ENCODE data around the gene TMOD4.
"Not testable (repeated sequence)": the region's sequence is repeated elsewhere in the genome, so short reads cannot be mapped to it uniquely, and the experiment has no call there.

TMOD4 gene

DNA sequence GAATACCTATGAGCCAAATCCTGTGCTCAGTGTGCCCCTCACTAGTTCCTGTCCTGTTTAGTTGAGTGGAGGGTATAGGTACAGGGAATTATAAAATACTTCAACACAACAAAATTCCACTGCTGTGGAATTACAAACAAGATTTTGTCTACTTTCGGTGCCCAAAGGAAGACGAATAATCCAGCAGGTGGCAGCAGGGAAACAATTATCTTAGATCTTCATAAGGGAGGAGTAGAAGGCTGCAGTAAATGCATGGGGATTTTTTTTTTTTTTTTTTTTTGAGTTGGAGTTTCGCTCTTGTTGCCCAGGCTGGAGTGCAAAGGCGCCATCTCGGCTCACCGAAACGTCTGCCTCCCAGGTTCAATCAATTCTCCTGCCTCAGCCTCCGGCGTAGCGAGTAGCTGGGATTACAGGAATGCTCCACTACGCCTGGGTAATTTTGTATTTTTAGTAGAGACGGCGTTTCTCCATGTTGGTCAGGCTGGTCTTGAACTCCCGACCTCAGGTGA is 20.6 kb upstream of the TMOD4 start:
- no peak for DNase-seq (ENCODE audit: low spot score)
- TF ChIP-seq, protein P1, sequence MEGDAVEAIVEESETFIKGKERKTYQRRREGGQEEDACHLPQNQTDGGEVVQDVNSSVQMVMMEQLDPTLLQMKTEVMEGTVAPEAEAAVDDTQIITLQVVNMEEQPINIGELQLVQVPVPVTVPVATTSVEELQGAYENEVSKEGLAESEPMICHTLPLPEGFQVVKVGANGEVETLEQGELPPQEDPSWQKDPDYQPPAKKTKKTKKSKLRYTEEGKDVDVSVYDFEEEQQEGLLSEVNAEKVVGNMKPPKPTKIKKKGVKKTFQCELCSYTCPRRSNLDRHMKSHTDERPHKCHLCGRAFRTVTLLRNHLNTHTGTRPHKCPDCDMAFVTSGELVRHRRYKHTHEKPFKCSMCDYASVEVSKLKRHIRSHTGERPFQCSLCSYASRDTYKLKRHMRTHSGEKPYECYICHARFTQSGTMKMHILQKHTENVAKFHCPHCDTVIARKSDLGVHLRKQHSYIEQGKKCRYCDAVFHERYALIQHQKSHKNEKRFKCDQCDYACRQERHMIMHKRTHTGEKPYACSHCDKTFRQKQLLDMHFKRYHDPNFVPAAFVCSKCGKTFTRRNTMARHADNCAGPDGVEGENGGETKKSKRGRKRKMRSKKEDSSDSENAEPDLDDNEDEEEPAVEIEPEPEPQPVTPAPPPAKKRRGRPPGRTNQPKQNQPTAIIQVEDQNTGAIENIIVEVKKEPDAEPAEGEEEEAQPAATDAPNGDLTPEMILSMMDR (IDR thresholded peaks at IDR 0.05; ENCODE audit: poor library complexity, severe bottlenecking), result peak; percentile 84
- H3K36me3 ChIP-seq (ENCODE audit: low read depth), result peaks cover 17% of the 10 kb centered on the region
- no peaks in the 10 kb centered on the region for H3K27me3 ChIP-seq (ENCODE audit: insufficient read depth, poor library complexity, severe bottlenecking)
- ATAC-seq (ENCODE audit: low read depth), result peak; percentile 40
- H3K4me3 ChIP-seq (ENCODE audit: severe bottlenecking), result peak overlapping the region; percentile 41
- H3K9me3 ChIP-seq (ENCODE audit: severe bottlenecking), result no peaks in the 10 kb centered on the region
- peak overlapping the region; percentile 96 for H3K27ac ChIP-seq (ENCODE audit: poor library complexity, severe bottlenecking)
- H3K4me1 ChIP-seq (ENCODE audit: insufficient read depth, poor library complexity, severe bottlenecking), result peaks cover 18% of the 10 kb centered on the region

DNA sequence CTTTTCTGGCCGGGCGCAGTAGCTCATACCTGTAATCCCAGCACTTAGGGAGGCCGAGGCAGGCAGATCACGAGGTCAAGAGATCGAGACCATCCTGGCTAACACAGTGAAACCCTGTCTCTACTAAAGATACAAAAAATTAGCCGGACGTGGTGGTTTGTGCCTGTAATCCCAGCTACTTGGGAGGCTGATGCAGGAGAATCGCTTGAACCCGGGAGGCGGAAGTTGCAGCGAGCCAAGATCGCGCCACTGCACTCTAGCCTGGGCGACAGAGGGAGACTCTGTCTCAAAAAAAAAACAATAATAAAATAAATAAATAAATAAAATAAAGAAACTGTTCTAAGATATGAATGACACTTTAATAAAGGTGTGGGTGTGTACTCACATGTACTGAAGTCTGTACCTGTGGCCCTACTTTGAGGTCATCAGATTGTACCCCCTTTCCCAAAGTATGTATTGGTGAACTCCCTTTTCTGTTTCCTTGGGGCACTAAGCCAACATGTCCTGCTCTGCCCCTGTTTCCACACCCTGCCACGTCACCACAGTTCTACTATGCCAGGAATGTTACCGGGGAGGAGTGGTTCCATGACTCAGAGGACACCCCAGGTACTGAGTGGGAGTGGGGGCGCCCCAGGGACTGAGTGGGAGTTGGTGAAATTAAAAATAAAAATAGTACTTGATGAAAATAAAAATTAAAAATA is 19.3 kb upstream of the TMOD4 start:
- H3K27ac ChIP-seq (ENCODE audit: poor library complexity, severe bottlenecking), result peak overlapping the region; percentile 96
- H3K4me1 ChIP-seq (ENCODE audit: insufficient read depth, poor library complexity, severe bottlenecking); H3K27me3 ChIP-seq (ENCODE audit: insufficient read depth, poor library complexity, severe bottlenecking); H3K36me3 ChIP-seq (ENCODE audit: low read depth); H3K9me3 ChIP-seq (ENCODE audit: severe bottlenecking): not testable (repeated sequence)
- peak overlapping the region; percentile 41 for H3K4me3 ChIP-seq (ENCODE audit: severe bottlenecking)
- peak; percentile 57 for ATAC-seq (ENCODE audit: low read depth)
- DNase-seq (ENCODE audit: low spot score), result peak; percentile 98

DNA sequence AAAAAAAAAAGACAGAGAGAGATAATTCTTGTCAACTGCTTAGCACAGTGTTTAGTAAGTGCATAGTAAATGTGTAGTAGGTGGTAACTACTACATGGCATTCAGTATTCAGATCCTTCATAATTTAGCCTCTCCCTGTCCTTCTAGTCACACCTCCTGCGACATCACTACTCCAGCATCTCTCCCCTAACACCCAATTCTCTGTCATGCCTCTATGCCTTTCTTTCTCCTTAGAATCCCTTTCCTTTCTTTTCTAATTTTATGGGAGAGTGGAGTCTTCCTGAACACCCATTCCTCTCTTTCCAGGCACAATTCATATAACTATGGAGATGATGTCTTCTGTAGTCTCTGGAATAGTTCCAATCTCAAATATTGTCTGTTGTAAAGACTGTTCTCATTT is 18.1 kb upstream of the TMOD4 start:
- peaks cover 8% of the 10 kb centered on the region for H3K36me3 ChIP-seq (ENCODE audit: low read depth)
- peaks cover 11% of the 10 kb centered on the region for H3K4me1 ChIP-seq (ENCODE audit: insufficient read depth, poor library complexity, severe bottlenecking)
- DNase-seq (ENCODE audit: low spot score) (no peak), ATAC-seq (ENCODE audit: low read depth) (no peak)
- H3K27me3 ChIP-seq (ENCODE audit: insufficient read depth, poor library complexity, severe bottlenecking), result no peaks in the 10 kb centered on the region
- no peaks in the 10 kb centered on the region for H3K9me3 ChIP-seq (ENCODE audit: severe bottlenecking)
- H3K4me3 ChIP-seq (ENCODE audit: severe bottlenecking), result peak overlapping the region; percentile 41
- TF ChIP-seq, protein P1 (IDR thresholded peaks at IDR 0.05; ENCODE audit: poor library complexity, severe bottlenecking), result no peak
- H3K27ac ChIP-seq (ENCODE audit: poor library complexity, severe bottlenecking), result peak overlapping the region; percentile 96

DNA sequence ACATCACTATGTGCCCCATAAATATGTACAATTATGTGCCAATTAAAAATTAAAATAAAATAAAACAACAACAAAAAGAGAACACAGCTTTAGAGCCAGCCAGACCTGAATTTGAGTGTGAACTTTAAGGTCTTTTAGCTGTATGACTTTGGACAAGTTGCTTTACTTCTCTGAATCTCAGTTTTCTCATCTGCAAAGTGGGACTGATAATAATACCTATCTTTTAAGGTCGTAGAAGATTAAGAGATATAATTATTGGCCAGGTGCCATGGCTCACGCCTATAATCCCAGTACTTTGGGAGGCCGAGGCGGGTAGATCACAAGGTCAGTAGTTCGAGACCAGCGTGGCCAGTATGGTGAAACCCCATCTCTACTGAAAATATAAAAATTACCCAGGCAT is 17.5 kb upstream of the TMOD4 start:
- Histone ChIP-seq H3K9me3 (ENCODE audit: severe bottlenecking) (no peaks in the 10 kb centered on the region), H3K36me3 (ENCODE audit: low read depth) (peaks cover 8% of the 10 kb centered on the region), H3K27ac (ENCODE audit: poor library complexity, severe bottlenecking) (peak overlapping the region; percentile 96), H3K4me1 (ENCODE audit: insufficient read depth, poor library complexity, severe bottlenecking) (peaks cover 13% of the 10 kb centered on the region), H3K27me3 (ENCODE audit: insufficient read depth, poor library complexity, severe bottlenecking) (no peaks in the 10 kb centered on the region), H3K4me3 (ENCODE audit: severe bottlenecking) (no peak overlapping the region)
- no peak for ATAC-seq (ENCODE audit: low read depth)
- TF ChIP-seq, protein P1 (IDR thresholded peaks at IDR 0.05; ENCODE audit: poor library complexity, severe bottlenecking), result no peak
- DNase-seq (ENCODE audit: low spot score), result no peak

DNA sequence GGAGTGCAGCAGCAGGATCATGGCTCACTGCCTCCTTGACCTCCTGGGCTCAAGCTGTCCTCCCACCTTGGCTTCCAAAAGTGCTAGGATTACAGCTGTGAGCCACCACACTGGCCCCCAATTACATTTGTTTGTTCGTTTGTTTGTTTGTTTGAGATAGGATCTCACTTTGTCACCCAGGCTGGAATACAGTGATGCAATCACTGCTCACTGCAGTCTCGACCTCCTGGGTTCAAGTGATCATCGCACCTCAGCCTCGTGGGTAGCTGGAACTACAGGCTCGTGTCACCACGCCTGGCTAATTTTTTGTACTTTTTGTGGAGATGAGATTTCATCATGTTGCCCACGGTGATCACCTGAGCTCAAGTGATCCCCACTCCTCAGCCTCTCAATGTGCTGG is 16.3 kb upstream of the TMOD4 start:
- no peak for ATAC-seq (ENCODE audit: low read depth)
- Histone ChIP-seq H3K4me1 (ENCODE audit: insufficient read depth, poor library complexity, severe bottlenecking) (peaks cover 13% of the 10 kb centered on the region), H3K4me3 (ENCODE audit: severe bottlenecking) (no peak overlapping the region), H3K27me3 (ENCODE audit: insufficient read depth, poor library complexity, severe bottlenecking) (no peaks in the 10 kb centered on the region), H3K27ac (ENCODE audit: poor library complexity, severe bottlenecking) (no peak overlapping the region), H3K9me3 (ENCODE audit: severe bottlenecking) (peaks cover 2% of the 10 kb centered on the region), H3K36me3 (ENCODE audit: low read depth) (peaks cover 8% of the 10 kb centered on the region)
- TF ChIP-seq, protein P1 (IDR thresholded peaks at IDR 0.05; ENCODE audit: poor library complexity, severe bottlenecking), result no peak
- DNase-seq (ENCODE audit: low spot score), result no peak

All from RWPE2 (cell line).